ENCODE measurements around the gene CCR8. TPM values are rescaled to one million over a fixed set of nuclear protein-coding genes. Genes with fewer than 3 reads are reported as not detected.

The CCR8 gene
- total RNA-seq, 2 donors from 2014 or later: not detected

Other genes starting within 250 kb of the CCR8 start
- gene GORASP1, start 222.1 kb upstream of the CCR8 start, total RNA-seq: 10 to 100 TPM; 59.3 to 84.6 TPM
- gene TTC21A, start 222.0 kb upstream of the CCR8 start, total RNA-seq: 10 to 100 TPM in 1 of 2 donors, 1 to 10 TPM in 1; 3.0 to 14.9 TPM
- 100 to 1,000 TPM in 1 of 2 donors, 10 to 100 TPM in 1; 96.8 to 117 TPM for gene CSRNP1, start 176.1 kb upstream of the CCR8 start, total RNA-seq
- gene XIRP1, start 137.1 kb upstream of the CCR8 start, total RNA-seq: 1 to 10 TPM in 1 of 2 donors, not detected in 1; 2.0 TPM
- gene CX3CR1, start 49.7 kb upstream of the CCR8 start, total RNA-seq: under 1 TPM; 0.28 to 0.54 TPM
- gene SLC25A38, start 53.7 kb downstream of the CCR8 start, total RNA-seq: 10 to 100 TPM; 30.5 to 31.8 TPM
- gene RPSA, start 77.0 kb downstream of the CCR8 start, total RNA-seq: 100 to 1,000 TPM; 429 to 480 TPM
- gene MOBP, start 138.0 kb downstream of the CCR8 start, total RNA-seq: not detected

Data from thoracic aorta (tissue), 2 donors.